HL-60 (cell line): Measurements from ENCODE around the gene ALPG.

Experiments
- DNase-seq, 2 experiments: peaks; one replicate each; pipeline ENCODE4 v3.0.0-alpha.2; 2010 to 2020; ENCODE audit warnings: low read depth in 1 of 2, low spot score in 1 of 2
- H3K27ac ChIP-seq: fragments of 250-450 bp; sonication (Bioruptor Pico); replicated peaks from 2 replicates; pipeline ENCODE4 v1.5.1; 2020; ENCODE audit warnings: mild to moderate bottlenecking, moderate library complexity
- H3K27me3 ChIP-seq: fragments of 250-450 bp; sonication (Bioruptor Pico); 2 replicates; pipeline ENCODE4 v1.5.1; 2021; ENCODE audit warnings: mild to moderate bottlenecking, moderate library complexity; ENCODE audit not compliant: insufficient read depth, poor library complexity, severe bottlenecking
- H3K4me3 ChIP-seq: replicated peaks from 2 replicates; pipeline ENCODE4 v1.5.1; 2011; ENCODE audit warnings: mild to moderate bottlenecking, control low read depth, low read length; ENCODE audit not compliant: insufficient read depth
- GABPA ChIP-seq: IDR thresholded peaks from 2 replicates; pipeline ENCODE4 v1.6.1; 2012; ENCODE audit warnings: low read depth
- POLR2AphosphoS5 ChIP-seq: IDR thresholded peaks from 2 replicates; pipeline ENCODE4 v1.6.1; 2012; ENCODE audit warnings: low read depth
- SPI1 ChIP-seq: IDR thresholded peaks from 2 replicates; pipeline ENCODE4 v1.6.1; 2012; ENCODE audit warnings: low read depth, mild to moderate bottlenecking, borderline replicate concordance
- TF ChIP-seq, protein P1 (sequence below): IDR thresholded peaks from one replicate; pipeline ENCODE4 v1.5.1; 2011; ENCODE audit warnings: low read length, control low read depth, inconsistent platforms; ENCODE audit not compliant: insufficient read depth
- TF ChIP-seq, protein P2 (sequence below): IDR thresholded peaks from 2 replicates; pipeline ENCODE4 v1.6.1; 2012; ENCODE audit warnings: low read depth; ENCODE audit not compliant: insufficient replicate concordance

Gene ALPG

DNA sequence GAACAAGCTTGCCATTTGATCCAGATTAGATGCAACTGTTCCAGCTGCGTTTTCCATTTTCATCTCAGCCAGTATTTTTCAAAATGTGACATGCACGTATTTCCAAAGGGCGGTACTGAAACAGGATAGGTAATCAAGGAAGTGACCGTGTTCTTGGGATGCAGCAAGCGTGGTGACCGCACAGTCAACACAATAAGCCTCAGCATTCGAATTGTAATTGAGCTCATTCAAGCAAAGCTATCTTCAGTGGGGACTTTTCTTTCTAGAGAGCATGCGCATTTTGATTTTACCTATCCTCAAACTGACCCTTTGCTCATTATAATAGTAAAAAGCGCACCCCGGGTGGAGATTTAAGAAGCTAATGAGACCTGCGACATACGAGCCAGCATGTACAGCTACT is 31.5 kb upstream of the ALPG start:
- TF ChIP-seq, protein P1, sequence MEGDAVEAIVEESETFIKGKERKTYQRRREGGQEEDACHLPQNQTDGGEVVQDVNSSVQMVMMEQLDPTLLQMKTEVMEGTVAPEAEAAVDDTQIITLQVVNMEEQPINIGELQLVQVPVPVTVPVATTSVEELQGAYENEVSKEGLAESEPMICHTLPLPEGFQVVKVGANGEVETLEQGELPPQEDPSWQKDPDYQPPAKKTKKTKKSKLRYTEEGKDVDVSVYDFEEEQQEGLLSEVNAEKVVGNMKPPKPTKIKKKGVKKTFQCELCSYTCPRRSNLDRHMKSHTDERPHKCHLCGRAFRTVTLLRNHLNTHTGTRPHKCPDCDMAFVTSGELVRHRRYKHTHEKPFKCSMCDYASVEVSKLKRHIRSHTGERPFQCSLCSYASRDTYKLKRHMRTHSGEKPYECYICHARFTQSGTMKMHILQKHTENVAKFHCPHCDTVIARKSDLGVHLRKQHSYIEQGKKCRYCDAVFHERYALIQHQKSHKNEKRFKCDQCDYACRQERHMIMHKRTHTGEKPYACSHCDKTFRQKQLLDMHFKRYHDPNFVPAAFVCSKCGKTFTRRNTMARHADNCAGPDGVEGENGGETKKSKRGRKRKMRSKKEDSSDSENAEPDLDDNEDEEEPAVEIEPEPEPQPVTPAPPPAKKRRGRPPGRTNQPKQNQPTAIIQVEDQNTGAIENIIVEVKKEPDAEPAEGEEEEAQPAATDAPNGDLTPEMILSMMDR, result no peak
- TF ChIP-seq SPI1, result no peak
- no peak for TF ChIP-seq POLR2AphosphoS5
- TF ChIP-seq GABPA, result no peak
- TF ChIP-seq, protein P2, sequence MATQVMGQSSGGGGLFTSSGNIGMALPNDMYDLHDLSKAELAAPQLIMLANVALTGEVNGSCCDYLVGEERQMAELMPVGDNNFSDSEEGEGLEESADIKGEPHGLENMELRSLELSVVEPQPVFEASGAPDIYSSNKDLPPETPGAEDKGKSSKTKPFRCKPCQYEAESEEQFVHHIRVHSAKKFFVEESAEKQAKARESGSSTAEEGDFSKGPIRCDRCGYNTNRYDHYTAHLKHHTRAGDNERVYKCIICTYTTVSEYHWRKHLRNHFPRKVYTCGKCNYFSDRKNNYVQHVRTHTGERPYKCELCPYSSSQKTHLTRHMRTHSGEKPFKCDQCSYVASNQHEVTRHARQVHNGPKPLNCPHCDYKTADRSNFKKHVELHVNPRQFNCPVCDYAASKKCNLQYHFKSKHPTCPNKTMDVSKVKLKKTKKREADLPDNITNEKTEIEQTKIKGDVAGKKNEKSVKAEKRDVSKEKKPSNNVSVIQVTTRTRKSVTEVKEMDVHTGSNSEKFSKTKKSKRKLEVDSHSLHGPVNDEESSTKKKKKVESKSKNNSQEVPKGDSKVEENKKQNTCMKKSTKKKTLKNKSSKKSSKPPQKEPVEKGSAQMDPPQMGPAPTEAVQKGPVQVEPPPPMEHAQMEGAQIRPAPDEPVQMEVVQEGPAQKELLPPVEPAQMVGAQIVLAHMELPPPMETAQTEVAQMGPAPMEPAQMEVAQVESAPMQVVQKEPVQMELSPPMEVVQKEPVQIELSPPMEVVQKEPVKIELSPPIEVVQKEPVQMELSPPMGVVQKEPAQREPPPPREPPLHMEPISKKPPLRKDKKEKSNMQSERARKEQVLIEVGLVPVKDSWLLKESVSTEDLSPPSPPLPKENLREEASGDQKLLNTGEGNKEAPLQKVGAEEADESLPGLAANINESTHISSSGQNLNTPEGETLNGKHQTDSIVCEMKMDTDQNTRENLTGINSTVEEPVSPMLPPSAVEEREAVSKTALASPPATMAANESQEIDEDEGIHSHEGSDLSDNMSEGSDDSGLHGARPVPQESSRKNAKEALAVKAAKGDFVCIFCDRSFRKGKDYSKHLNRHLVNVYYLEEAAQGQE, result no peak
- no peaks in the 10 kb centered on the region for H3K27me3 ChIP-seq
- H3K27ac ChIP-seq, result no peak overlapping the region
- no peak overlapping the region for H3K4me3 ChIP-seq
- no peak for DNase-seq

DNA sequence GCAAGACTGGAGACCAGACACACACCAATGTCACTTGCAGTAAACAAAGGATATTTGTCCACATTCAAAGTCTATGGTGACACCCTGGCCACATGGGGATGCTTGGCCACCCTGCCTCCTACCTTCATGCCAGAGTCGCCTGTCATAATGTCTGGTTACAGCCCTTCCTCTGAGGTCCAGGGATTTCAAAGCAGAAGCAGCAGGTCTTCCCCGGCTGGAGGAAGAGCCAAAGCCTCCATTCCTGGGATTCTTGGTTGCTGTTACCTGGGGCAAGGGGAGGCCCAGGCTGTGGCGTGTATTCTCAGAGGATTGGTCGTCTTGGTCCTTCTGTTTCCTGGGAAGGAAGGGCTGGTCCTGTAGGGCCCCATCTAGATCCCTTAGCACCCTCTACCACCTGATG is 30.4 kb upstream of the ALPG start:
- H3K4me3 ChIP-seq, result no peak overlapping the region
- H3K27me3 ChIP-seq, result no peaks in the 10 kb centered on the region
- TF ChIP-seq, protein P2, result no peak
- TF ChIP-seq POLR2AphosphoS5 (no peak), SPI1 (no peak), GABPA (no peak)
- TF ChIP-seq, protein P1, result no peak
- H3K27ac ChIP-seq, result no peak overlapping the region
- DNase-seq, result no peak

GRCh38 chr2:232376713-232377112 is 29.9 kb upstream of the ALPG start:
- Histone ChIP-seq H3K4me3 (no peak overlapping the region), H3K27ac (no peak overlapping the region), H3K27me3 (no peaks in the 10 kb centered on the region)
- TF ChIP-seq POLR2AphosphoS5, result no peak
- TF ChIP-seq, protein P2, result no peak
- TF ChIP-seq SPI1, result no peak
- TF ChIP-seq, protein P1, result no peak
- no peak for TF ChIP-seq GABPA
- no peak for DNase-seq
